ENCODE data around the gene RALGPS1.

RALGPS1 gene

DNA sequence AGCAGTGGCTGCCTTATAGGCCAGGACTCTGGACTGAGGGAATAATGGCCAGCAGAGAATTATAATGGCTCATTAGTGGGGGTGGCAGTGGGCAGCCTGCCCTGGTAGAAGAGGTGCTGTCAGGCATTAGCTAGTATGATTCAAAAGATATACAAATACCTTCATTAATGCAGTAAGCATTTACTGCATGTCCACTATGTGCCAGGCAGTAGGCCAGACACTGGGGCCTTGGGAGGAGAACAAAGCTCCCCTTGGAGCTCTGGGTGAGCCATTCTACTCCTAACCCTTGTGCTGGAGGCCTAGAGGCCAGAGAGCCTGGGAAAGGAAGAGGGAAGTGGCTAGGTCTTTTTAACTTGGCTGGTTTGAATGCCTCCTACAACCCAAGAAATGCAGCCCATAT lies 348.0 kb downstream of the RALGPS1 start:
- in situ Hi-C loops (cut with MboI; ENCODE audit: low sequenced_read_pairs), result no loop called here

- in situ Hi-C loops (cut with MboI; ENCODE audit: low sequenced_read_pairs), result no loop called here
Observed at GRCh38 chr9:127263237-127263636, 348.7 kb downstream of the RALGPS1 start.

- in situ Hi-C loops (cut with MboI; ENCODE audit: low sequenced_read_pairs), result no loop called here
Observed at GRCh38 chr9:127263664-127264063, 349.1 kb downstream of the RALGPS1 start.

GRCh38 chr9:127264462-127265219 lies 350.1 kb downstream of the RALGPS1 start, which contains the start of gene GARNL3:
TSS of gene GARNL3 (plus strand) at chr9:127264774. CDS start at chr9:127264878, 104 bp downstream.
- in situ Hi-C loops (cut with MboI; ENCODE audit: low sequenced_read_pairs), result no loop called here

DNA sequence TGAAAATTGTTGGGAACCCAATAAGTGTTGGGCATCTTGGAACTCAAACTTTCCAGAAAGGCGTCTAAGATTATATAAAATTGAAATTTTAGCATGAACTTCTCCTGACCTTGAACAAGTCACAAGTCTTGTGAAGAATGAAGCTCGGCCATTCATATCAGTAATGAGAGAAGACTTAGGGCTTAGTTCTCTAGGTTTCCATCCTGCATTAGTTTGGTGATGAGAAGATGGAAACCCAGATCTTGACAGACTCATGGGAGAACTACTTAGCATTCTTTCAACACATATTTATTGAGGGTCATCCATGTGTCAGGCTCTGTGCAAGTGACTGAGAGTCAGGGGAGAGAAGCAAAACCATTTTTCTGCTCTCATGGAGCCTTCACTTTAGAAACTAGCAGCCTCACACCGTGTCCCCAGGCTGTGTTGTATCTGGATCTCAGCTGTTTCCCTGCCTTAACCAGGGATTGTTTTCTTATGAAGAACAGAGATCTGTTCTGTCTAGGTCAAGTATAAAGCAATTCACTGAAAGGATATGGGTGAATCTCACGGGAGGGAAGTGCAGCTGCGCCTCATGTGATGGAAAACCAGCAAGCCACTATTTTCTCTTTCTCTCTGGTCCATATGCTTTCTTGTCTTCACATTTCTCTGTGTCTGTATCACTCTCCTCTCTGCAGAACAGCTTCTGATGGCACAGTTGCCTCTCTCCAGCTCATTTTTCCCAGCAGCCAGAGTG lies 353.4 kb downstream of the RALGPS1 start:
- in situ Hi-C loops (cut with MboI; ENCODE audit: low sequenced_read_pairs), result no loop called here

- in situ Hi-C loops (cut with MboI; ENCODE audit: low sequenced_read_pairs), result no loop called here
Observed at GRCh38 chr9:127269449-127269848, 354.9 kb downstream of the RALGPS1 start.

Data from HL-60/S4 treated with retinoic acid at 250 ng/mL for 4 days and 3 days (cell line).